ENCODE measurements around the gene PLEKHH2.
A peak's percentile ranks its signal among the peaks of the same experiment; 100 is the strongest.

PLEKHH2 gene

DNA sequence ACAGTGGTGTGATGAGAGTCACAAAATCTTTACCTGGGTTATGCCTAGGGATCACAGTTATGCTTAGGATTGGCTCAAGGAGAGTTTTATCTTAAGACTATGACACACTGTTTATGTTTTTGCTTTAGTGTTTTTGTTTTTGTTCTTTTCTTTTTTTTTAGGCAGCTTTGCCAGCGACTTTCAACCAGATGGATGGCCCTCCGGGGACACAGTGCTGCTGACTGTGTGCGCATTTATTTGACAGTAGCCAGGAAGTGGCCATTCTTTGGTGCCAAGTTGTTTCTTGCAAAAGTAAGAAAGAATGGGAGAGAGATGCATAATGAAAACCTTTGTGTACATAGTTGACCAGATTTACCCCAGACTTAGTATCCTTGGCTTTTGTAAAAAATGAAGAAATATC, 121.7 kb downstream of the PLEKHH2 start:
- DNase-seq (ENCODE audit: low read depth in 2 of 2, low spot score in 1 of 2) = no peak

DNA sequence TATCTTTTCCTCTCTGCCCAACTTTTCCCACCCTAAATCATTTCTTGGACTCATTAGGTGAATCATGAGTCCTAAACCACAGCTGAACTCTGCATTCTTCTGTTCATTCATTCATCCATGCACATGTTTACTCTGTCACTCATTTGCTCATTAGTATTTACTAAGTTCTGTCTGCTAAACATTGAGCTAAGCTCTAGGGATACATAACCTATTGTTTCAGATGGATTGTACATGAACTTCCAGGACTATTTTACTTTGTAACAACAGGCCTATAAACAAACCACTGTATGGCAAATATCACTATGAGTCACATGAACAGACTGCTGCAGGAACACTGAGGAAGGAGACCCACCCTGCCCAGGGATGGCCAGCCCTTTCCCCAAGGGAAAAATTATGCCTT, 122.1 kb downstream of the PLEKHH2 start:
- no peak for DNase-seq (ENCODE audit: low read depth in 2 of 2, low spot score in 1 of 2)

DNA sequence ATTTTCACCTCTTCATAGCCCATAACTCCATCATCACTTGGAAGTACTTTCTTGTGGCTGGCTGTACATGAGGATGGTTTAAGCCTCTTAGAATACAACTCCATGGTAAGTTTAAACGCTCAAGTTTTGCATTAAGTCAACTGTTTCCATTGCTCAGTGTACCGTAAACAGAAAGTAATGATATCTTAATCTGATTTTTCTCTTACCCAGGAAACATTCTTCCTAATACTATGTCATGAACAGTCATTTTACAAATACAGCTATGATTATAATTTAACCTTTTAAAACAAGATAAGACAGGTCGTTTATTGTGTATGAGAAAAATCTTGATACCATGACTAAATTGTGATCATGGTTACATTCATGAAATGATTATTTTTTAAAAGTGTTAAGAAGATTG, 125.2 kb downstream of the PLEKHH2 start:
- no peak for DNase-seq (ENCODE audit: low read depth in 2 of 2, low spot score in 1 of 2)

DNA sequence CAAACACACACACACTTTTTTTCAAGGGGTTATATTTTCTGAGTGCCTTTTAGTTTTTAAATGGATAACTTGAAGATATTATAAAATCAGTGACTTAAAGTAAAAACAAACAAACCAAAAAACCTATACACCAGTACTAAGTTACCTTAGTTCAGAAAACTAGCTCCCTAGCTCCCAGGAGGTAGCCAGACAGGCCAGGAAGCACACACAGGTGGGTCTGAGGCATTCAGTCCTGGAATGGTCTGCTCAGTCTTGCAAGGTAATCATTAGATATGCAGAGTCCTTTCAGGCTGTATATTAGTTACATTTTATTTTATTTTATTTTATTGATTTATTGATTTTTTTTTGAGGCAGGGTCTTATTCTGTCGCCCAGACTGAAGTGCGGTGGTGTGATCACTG, 126.0 kb downstream of the PLEKHH2 start:
- DNase-seq (ENCODE audit: low read depth in 2 of 2, low spot score in 1 of 2) = no peak

DNA sequence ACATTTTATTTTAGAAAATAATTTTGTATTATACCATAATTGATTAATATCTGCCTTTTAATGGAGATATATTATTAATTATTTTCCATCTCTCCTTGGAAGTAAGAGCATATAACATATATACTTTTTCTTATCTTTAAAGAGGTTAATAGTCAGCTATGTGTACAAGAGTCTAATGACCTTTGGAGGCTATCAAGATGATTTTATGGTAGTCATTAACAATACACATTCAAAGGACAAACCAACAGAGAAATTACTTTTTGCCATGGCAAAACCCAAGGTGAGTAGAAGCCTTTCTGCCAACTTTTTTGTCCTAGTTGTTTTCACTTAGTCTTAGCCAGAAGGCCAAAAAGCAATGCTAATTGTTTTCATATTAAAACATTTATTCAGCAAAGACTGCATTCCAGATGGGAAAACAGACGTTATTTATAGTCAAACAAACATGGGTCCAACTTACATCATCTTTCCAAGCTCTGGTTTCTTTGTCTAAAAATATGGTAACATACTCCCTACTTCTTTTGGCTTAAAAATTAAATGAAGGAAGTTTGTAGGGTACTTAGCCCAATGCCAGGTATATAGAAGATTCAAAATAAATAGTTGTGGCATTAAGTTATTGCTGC, 127.1 kb downstream of the PLEKHH2 start:
- DNase-seq (ENCODE audit: low read depth in 2 of 2, low spot score in 1 of 2) = no peak

DNA sequence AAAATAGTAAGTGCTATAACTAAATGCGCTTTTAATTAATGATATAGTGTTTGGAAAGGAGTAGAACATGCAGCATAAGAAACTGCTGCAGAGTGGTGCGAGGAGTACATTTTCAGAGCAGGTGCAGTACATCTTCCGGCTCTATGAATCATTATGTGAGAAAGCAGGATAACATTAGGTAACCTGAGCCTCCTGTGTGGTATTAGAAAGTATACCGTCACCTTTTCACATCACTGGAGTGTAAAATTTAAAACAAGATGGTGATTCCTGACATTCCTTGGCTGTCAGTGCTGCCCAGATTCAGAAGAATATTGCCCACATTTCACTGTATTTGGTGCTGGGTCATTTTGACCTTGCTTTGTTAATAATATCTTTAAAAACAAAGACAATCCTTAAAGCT, 128.9 kb downstream of the PLEKHH2 start:
- no peak for DNase-seq (ENCODE audit: low read depth in 2 of 2, low spot score in 1 of 2)

DNA sequence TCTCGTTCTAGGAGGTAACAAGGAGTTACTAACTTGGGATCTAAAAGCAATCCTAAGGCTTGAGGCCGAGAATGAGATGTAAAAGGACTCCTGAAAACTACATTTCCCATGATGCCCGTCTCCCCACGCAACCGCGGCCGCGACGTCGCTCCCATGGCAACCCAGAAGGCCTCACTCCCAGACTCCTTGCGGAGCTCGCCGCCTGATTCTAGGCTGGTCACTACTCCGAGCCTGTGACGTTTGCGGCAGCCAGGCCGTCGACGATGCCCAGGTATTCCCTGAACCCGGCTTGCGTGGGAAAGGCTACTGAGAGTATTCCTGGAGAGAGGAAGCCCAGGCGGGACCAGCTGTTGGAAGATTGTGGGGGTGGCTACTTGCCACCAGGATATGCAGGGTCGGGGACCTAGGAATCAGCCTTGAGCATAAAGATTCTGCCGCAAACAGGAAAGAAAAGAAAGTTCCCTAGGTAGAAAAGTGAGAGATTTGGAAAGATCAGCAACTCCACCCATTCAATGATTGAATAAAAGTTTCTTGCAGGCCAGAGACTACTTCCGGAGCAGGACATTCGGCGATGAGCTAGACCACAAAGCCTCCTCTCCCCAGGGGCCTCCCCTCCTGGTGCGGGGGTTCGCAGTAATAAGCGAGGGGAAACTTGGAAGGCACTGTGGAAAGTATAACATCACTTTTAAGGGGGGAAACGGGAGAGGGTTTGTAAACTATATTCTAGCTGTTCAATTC, 137.0 kb downstream of the PLEKHH2 start, which contains the start of gene DYNC2LI1:
Gene DYNC2LI1, plus strand, starts transcription at position 164 of the 738 bp plus-strand sequence. Its CDS starts 100 bp downstream, at position 264.
- peak; percentile 41 to 62 for DNase-seq (ENCODE audit: low read depth in 2 of 2, low spot score in 1 of 2)

DNA sequence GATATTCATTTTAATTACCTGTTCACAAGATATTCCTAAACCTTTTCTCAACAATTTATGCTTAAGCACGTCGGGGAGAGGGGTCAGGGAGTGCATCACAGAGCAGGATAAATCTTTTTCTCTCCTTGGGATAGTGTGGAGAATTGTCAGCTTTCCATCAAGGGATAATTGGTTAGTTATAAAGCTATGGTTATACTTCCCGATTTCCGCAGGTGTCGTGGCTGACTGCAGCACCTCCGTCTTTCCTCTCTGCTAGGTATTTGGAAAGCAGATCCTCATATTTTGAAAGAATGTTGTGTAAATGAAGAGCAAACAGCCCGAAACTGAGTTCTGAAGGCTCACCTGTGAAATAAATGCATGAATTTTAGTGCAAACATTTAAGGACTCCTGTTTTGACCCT, 137.6 kb downstream of the PLEKHH2 start:
- no peak for DNase-seq (ENCODE audit: low read depth in 2 of 2, low spot score in 1 of 2)

DNA sequence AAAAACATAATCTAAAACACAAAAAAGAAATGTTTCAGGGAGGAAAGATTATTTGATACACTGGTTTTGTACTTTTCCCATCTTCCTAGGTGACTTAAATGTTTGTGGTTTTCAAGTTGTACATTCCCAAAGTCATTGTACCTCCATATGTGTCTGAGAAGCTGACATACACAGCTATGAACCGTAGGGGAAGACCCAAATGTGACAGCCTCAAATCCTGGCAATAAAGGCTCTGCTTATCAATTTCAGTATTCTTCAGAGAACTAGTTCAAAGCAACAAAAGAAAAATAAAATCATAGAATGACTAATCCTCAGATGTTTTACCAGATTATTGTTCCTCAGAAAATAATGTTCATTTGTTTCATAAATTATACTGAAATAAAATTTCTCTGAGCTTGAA, 139.3 kb downstream of the PLEKHH2 start:
- DNase-seq (ENCODE audit: low read depth in 2 of 2, low spot score in 1 of 2) = no peak

DNA sequence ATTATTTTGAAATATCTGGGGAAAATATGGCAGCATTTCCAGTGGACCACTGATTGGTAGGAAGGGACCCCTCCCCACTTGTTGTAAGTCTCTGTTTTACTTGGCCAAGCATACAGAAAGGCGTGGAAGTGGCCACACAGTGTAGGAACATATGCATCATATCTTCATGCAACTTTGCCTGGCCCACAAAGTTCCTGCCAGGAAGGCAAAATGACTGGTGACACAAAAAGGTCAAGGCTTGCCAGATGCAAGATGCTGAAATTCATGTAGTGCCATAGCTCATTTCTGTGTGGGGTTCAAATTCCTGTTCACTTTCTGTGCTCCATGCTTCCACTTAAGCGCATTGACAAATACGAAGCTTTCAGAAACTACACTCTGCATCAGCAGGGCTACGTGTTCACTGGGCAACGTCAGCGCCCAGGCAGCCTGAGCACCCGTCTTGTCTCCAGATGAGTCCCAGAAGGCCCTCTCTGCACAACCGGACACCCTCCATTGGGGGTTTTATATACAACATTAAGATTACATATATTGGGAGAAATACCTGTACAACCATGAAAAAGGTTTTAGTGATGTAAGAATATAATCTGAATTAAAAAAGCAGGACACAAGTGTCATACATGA, 140.4 kb downstream of the PLEKHH2 start:
- no peak for DNase-seq (ENCODE audit: low read depth in 2 of 2, low spot score in 1 of 2)

DNA sequence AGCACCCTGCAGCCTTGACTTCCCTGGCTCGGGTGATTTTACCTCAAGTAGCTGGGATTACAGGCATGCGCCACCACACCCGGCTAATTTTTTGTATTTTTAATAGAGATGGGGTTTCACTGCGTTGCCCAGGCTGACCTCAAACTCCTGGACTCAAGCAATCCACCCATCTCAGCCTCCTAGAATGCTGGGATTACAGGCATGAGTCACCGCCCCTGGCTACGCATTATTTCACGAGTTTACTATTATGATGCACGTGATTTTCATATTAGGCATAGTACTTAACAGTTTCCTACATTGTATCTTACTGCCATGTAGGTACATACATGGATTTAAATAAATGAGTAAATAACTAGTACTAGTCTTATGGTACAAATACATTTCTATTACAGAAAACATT, 141.2 kb downstream of the PLEKHH2 start:
- no peak for DNase-seq (ENCODE audit: low read depth in 2 of 2, low spot score in 1 of 2)

DNA sequence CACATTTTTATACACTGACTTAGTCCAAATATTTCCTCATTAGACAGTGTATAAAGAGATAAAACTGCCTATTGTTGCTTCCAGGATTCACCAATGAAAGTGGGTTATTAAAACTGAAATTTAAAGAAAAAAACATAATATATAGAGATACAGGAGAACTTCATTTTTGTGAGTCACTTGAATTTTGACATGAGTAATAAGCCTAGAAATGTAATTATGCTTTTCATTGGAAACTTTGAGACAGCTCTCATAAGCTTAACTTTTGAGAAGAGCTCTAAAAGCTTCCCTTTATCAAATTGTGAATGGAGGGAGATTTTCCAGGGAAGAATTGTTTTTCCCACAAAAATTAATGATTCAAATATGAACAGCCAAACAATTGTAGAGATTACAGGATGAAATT, 150.8 kb downstream of the PLEKHH2 start:
- no peak for DNase-seq (ENCODE audit: low read depth in 2 of 2, low spot score in 1 of 2)

DNA sequence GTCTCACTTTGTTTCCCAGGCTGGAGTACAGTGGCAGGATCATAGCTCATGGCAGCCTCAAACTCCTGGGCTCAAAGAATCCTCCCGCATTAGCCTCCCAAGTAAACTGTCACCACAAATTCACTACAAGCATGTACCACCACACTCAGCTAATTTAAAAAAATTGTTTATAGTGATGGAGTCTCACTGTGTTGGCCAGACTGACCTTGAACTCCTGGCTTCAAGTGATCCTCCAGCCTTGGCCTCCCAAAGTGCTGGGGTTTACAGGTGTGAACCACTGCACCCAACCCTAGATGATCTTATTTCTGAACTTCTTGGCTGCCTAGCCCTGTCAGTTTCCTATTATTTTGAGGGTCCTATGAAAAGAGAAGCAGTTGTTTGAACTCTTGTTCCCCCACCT, 151.6 kb downstream of the PLEKHH2 start:
- DNase-seq (ENCODE audit: low read depth in 2 of 2, low spot score in 1 of 2) = no peak

DNA sequence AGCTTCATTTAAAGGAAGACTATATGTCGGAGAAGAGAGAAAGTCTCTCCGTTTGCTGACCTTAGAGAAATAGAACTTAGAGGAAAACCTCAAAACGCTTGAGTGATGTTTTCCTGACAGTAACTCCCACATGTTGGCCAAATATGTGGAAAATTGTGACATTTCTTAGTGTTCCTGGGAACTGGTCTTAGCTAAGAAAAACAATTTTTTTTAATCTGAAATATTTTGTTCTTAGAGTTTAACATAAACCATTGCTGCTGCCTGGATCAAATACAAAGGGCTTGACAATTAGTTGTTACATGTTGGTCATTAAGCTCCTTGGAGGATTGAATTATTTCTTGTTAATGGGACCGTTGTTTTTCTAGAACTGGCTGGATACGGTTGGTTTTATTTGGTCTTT, 153.1 kb downstream of the PLEKHH2 start:
- DNase-seq (ENCODE audit: low read depth in 2 of 2, low spot score in 1 of 2) = no peak

DNA sequence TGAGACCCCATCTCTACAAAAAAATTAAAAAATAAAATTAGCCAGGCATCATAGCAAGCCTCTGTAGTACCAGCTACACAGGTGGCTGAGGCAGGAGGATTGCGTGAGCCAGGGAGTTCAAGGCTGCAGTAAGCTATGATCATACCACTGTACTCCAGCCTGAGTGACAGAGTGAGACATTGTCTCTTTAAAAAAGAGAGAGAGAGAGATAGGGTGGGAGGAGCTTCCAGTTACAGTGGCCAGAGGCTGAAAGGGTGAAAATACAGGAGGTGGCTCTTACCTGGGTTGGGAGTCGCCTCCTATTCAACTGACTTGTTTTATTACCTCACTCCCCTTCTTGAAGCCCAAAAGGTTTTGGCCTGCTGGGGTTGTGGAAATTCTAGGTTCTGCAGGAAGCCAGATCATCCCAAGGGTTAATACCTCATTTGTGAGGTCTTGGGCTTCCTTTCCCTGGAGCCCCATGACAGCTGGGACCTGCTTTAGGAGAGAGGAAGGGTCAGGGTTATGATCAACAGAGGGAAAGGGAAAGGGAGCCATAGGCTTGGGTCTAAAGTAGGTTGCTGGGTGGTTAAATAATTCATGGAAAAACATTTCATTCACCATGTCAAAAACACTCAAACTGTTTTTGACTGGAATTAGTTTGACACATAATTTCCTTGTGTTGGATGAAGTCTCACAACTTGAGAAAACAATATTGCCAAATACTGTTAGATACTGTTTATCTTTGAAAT, 154.1 kb downstream of the PLEKHH2 start:
- no peak for DNase-seq (ENCODE audit: low read depth in 2 of 2, low spot score in 1 of 2)

DNA sequence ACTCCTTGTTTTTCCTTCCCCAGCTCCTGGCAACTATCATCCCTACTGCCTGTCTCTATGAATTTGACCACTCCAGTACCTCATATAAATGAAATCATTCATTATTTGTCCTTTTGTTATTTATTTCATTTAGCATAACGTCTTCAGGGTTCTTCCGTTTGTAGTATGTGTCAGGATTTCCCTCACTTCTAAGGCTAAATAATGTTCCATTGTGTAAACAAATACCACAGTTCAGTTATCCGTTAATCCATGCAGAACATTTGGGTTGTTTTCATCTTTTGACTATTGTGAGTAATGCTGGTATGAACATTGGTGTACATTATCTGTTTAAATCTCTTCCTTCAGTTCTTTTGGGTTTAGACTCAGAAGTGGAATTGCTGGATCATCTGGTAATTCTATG, 155.6 kb downstream of the PLEKHH2 start:
- no peak for DNase-seq (ENCODE audit: low read depth in 2 of 2, low spot score in 1 of 2)

DNA sequence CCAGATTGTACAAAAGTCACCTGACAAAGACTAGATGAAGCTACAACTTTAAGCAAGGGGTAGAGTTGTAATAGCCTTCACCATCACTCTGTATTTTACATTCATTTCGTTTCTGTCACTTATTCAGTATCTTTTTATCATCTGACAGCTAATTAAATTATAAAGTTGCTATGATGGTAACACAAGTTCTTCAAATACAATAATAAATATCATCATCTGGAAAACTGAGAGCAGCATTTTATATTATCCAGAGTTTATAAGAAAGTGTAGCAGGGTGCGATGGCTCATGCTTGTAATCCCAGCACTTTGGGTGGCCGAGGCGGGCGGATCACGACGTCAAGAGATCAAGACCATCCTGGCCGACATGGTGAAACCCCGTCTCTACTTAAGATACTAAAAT, 157.9 kb downstream of the PLEKHH2 start:
- DNase-seq (ENCODE audit: low read depth in 2 of 2, low spot score in 1 of 2) = no peak

DNA sequence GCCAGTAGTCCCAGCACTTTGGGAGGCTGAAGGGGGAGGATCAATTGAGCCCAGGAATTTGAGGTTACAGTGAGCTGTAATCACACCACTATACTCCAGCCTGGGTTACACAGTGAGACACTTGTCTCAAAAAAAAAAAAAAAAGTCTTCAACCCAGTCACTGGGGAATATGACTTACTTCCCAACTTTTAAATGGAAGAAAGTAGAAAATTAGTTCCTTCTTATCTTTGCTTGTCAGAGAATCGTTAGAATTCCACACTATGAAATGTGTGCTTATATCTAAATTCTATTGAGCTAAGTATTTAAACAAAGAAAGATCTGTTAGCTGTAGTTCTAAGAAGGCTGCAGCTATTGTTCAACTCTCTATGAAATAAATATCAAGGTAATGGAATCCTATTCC, 159.1 kb downstream of the PLEKHH2 start:
- DNase-seq (ENCODE audit: low read depth in 2 of 2, low spot score in 1 of 2) = no peak

DNA sequence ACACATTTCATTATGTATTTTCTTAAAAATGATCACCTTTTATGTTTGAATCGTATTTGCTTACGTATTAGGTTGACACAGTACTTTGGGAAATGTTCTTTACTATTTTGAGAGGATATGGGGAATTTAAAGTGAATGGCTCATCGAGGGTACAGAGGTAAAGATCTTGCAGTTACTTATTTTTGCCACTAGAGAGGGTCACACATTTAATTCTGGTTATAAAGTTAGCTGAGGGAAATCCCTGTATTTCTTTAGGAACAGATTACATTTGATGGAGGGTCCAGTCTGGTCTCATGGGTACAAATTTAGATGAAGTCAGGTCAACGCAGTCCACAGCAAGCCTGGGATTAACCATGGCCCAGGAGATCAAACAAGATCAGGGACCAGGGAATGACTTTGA, 161.2 kb downstream of the PLEKHH2 start:
- no peak for DNase-seq (ENCODE audit: low read depth in 2 of 2, low spot score in 1 of 2)

DNA sequence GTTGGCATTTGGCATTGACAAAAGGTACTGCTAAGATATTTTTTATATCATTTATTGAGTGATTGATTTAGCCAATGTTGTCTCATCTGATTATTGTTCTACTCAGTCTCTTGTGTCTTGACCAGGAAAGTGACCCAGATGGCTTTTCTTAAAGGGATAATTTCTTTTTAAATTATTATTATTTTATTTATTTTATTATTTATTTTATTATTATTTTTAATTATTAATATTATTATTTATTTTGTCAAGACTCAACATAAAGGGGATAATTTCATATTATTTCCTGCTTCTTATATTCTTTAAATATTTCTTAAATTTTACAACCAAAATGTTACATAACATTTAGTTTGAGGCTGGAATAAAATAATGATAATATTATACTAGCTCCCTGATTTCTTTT, 163.8 kb downstream of the PLEKHH2 start:
- no peak for DNase-seq (ENCODE audit: low read depth in 2 of 2, low spot score in 1 of 2)

DNA sequence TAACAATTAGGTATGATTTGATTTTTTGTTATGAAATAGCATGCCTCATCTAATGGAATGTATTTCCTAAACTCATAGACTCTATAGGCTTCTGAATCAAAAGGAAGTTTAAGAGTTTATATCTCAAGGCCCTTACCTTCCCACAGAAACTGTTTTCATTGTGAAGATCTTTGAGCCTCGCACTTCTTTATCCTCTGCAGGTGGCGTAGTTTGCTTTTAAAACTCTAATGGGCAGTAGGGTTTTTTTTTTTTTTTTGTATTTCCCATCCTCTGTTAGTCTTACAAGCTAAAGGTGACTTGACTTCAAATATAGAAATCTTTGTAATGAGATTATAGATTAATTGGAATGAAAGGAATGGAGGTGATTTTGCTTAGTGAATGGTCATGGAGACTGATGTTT, 165.1 kb downstream of the PLEKHH2 start:
- DNase-seq (ENCODE audit: low read depth in 2 of 2, low spot score in 1 of 2) = no peak

DNA sequence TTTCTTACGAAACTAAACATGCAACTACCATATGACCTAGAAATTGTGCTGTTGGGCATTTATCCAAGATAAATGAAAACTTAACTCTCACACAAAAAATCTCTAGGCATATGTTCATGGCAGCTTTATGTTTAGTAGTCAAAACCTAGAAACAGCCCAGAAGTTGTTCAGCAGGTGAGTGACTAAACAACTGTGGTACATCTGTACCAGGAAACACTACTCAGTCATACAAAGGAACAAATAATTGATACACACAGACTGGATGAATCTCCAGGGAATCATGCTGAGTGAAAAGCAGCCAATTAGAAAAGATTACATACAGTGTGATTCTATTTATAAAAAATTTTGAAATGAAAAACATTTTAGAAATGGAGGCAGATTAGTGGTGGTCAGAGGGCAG, 166.1 kb downstream of the PLEKHH2 start:
- no peak for DNase-seq (ENCODE audit: low read depth in 2 of 2, low spot score in 1 of 2)

All from stimulated activated CD8-positive, alpha-beta memory T cell treated with anti-CD3 and anti-CD28 coated beads, Interleukin-4, amount 100 ng/mL, for 1 hour (primary cell).